ENCODE data around the gene RNF149. TPM values are rescaled to one million over a fixed set of nuclear protein-coding genes. Genes with fewer than 3 reads are reported as not detected.
"Not testable (repeated sequence)": the region's sequence is repeated elsewhere in the genome, so short reads cannot be mapped to it uniquely, and the experiment has no call there.

RNF149 gene
- 10 to 100 TPM; 16.8 to 44.7 (median 24.4) TPM for total RNA-seq

GRCh38 chr2:101308432-101309210, at the start of gene RNF149:
Gene RNF149 (minus strand): TSS chr2:101308701. CDS start chr2:101308588, 113 bp downstream.
- Histone ChIP-seq H3K4me1 (replicated peaks in 1 of 2) (peaks cover 18 to 20% of the 10 kb centered on the region in 2 donors), H3K27ac (peak within 1 kb of the TSS; percentile 22 to 66), H3K4me3 (peak within 1 kb of the TSS; percentile 55 to 95 (median 82))
- ATAC-seq (replicated peaks in 6 of 8): peak; percentile 73 to 94 (median 92)
- 0 to 69% (median 9%) methylated on average over 3 to 27 of the region's 76 CpGs; no CpG with 5 or more reads in 1 of the 10 experiments for WGBS, 10 experiments
- in situ Hi-C loops (cut with MboI; ENCODE audit: low pct_unique_long_range_greater_than_20kb in 2 of 9, low sequenced_read_pairs in 9 of 9, unreplicated experiment in 9 of 9): no loop called here

GRCh38 chr2:101357376-101357775, 48.9 kb upstream of the RNF149 start:
- no peak for ATAC-seq (replicated peaks in 6 of 8)
- Histone ChIP-seq H3K4me1 (replicated peaks in 1 of 2) (peaks cover 0 to 7% of the 10 kb centered on the region in 2 donors), H3K4me3 (no peak overlapping the region), H3K27ac (no peak overlapping the region)
- in situ Hi-C loops (cut with MboI; ENCODE audit: low pct_unique_long_range_greater_than_20kb in 2 of 9, low sequenced_read_pairs in 9 of 9, unreplicated experiment in 9 of 9): no loop called here

DNA sequence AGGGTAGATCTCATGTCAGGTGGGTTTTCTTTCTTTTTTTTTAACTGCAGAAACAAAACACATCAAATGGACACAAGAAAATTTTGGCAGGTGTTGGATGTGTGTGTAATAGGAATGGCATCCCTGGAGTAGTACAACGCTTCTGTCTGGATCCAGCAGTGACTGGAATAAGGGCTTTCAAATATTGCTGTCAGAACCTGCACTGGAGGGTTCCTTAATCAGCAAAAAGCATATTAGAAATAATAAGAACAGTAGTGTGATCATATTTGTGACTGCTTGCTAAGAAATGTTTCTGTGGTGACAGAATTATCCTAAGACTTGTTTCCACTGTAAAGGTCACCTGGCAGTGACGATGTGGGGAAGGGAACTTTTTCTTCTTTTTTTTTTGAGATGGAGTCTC, 48.0 kb upstream of the RNF149 start:
- no peak for ATAC-seq (replicated peaks in 6 of 8)
- Histone ChIP-seq H3K27ac (no peak overlapping the region), H3K4me3 (no peak overlapping the region), H3K4me1 (replicated peaks in 1 of 2) (peaks cover 0 to 7% of the 10 kb centered on the region in 2 donors)
- in situ Hi-C loops (cut with MboI; ENCODE audit: low pct_unique_long_range_greater_than_20kb in 2 of 9, low sequenced_read_pairs in 9 of 9, unreplicated experiment in 9 of 9): no loop called here
- 0 to 100% (median 86%) methylated on average over 1 to 2 of the region's 2 CpGs; no CpG with 5 or more reads in 4 of the 10 experiments for WGBS, 10 experiments

- Histone ChIP-seq H3K4me3 (no peak overlapping the region), H3K4me1 (replicated peaks in 1 of 2) (peaks cover 0 to 7% of the 10 kb centered on the region in 2 donors), H3K27ac (no peak overlapping the region)
- in situ Hi-C loops (cut with MboI; ENCODE audit: low pct_unique_long_range_greater_than_20kb in 2 of 9, low sequenced_read_pairs in 9 of 9, unreplicated experiment in 9 of 9): no loop called here
- 46 to 100% (median 80%) methylated on average over 1 to 6 of the region's 6 CpGs; no CpG with 5 or more reads in 5 of the 10 experiments for WGBS, 10 experiments
- no peak for ATAC-seq (replicated peaks in 6 of 8)
These were observed 47.6 kb upstream of the RNF149 start for GRCh38 chr2:101356055-101356454.

DNA sequence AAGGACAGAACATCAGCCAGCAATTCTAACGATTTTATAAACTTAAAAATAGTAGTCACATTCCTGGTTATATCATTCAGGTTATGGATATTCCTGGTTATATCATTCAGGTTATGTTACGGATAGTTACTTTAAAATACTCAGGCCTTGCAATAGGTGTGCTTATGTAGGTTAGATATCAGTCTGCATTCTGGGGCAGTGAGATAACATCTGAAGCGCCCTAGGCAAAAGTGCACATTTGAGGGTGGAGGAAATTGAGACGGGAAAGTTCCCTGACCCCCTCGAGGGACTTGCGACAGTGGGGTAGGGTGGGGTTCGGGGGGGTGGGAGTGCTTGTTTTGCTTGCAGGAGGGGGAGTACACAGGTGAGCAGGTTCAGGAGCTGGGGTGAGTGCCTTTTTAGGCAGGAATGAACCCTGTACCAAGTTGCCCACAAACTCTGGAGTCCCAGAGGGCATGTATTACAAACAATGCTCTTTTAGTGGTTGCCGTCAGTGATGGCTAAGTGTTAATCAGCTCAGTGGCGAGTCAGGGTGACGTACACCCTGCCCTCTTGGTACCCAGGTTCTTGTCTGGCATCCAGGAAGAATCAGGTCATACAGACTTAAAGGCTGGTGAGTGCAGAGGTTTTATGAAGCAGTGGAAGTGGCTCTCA, 47.0 kb upstream of the RNF149 start:
- Histone ChIP-seq H3K4me1 (replicated peaks in 1 of 2) (peaks cover 0 to 7% of the 10 kb centered on the region in 2 donors), H3K4me3 (no peak overlapping the region), H3K27ac (no peak overlapping the region)
- no peak for ATAC-seq (replicated peaks in 6 of 8)
- WGBS, 10 experiments: 38 to 100% (median 67%) methylated on average over 1 to 6 of the region's 10 CpGs; no CpG with 5 or more reads in 1 of the 10 experiments
- in situ Hi-C loops (cut with MboI; ENCODE audit: low pct_unique_long_range_greater_than_20kb in 2 of 9, low sequenced_read_pairs in 9 of 9, unreplicated experiment in 9 of 9): no loop called here

DNA sequence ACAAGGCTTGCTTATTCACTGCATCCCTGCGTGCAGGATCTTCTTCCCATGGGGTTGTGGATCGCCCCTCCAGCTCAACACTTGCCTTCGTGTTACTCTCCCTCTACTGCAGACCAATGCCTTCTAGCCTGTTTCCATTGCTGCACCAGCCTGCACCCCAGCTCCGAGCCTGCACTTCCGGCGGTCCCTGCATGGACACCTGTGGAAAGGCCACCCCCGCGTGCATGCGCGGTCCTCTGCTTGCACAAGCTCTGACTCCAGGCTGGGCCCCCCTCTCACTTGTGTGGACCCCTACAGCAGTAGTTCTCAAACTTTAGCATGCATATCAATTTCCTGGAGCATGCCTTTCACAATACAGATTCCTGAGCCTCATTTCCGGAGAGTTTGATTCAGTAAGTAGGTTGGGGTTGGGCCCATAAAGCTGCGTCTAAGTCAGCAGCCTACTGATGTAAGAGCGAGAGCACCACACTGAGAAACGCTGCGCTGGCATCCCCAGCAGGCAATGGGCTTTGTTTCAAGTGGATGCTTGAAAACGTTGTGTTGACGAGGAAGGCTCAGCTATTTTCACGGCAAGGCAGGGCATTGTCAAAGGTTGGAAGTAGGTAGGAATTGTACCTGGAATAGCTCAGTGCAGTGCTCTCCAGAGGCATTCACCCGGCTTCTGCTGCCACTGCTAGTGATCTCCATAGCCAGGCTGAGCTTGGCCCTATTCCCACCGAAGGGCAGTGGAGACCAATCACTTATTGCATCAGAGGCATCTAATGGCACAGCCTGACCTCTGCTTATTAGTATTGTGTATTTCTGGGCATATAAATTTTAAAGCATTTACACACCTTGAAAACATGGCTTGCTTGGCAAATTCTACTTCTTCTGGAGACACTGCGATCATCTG, 46.2 kb upstream of the RNF149 start:
- WGBS, 10 experiments: 72 to 100% (median 85%) methylated on average over 5 to 16 of the region's 21 CpGs
- in situ Hi-C loops (cut with MboI; ENCODE audit: low pct_unique_long_range_greater_than_20kb in 2 of 9, low sequenced_read_pairs in 9 of 9, unreplicated experiment in 9 of 9): no loop called here
- ATAC-seq (replicated peaks in 6 of 8): no peak
- Histone ChIP-seq H3K4me1 (replicated peaks in 1 of 2) (peaks cover 0 to under 1% of the 10 kb centered on the region in 2 donors), H3K4me3 (no peak overlapping the region), H3K27ac (no peak overlapping the region)

GRCh38 chr2:101352631-101353030, 44.1 kb upstream of the RNF149 start:
- WGBS, 10 experiments: 73 to 100% (median 92%) methylated on average over 1 to 3 of the region's 4 CpGs; no CpG with 5 or more reads in 3 of the 10 experiments
- ATAC-seq (replicated peaks in 6 of 8); H3K4me3 ChIP-seq; H3K27ac ChIP-seq; in situ Hi-C loops (cut with MboI; ENCODE audit: low pct_unique_long_range_greater_than_20kb in 2 of 9, low sequenced_read_pairs in 9 of 9, unreplicated experiment in 9 of 9); H3K4me1 ChIP-seq (replicated peaks in 1 of 2): not testable (repeated sequence)

DNA sequence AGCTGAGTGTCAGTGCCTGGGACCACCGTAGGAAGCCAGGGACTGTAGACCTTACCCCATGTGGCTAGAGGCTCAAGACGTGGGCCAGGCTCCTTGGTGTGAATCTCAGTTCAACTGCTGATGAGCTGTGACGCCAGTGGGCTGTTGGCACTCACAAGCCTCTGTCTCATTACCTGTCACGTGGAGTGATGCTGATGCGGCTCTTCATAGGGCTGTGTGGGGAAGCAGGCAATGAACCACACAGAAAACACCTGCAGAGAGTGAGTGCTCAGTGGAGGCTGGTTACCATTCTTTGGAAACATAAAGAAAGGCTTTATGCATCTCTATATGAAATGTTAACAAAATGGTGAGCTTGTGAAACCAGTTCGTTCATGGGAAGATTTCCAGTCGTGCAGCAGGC, 42.7 kb upstream of the RNF149 start:
- H3K4me3 ChIP-seq: no peak overlapping the region
- WGBS, 10 experiments: 14 to 100% (median 77%) methylated on average over 1 to 5 of the region's 7 CpGs; no CpG with 5 or more reads in 4 of the 10 experiments
- in situ Hi-C loops (cut with MboI; ENCODE audit: low pct_unique_long_range_greater_than_20kb in 2 of 9, low sequenced_read_pairs in 9 of 9, unreplicated experiment in 9 of 9): no loop called here
- no peak for ATAC-seq (replicated peaks in 6 of 8)
- no peaks in the 10 kb centered on the region for H3K4me1 ChIP-seq (replicated peaks in 1 of 2)
- H3K27ac ChIP-seq: no peak overlapping the region

GRCh38 chr2:101349893-101350662, 41.6 kb upstream of the RNF149 start:
- WGBS, 10 experiments: 24 to 100% (median 71%) methylated on average over 1 to 4 of the region's 7 CpGs
- no peak overlapping the region for H3K27ac ChIP-seq
- H3K4me1 ChIP-seq (replicated peaks in 1 of 2): no peaks in the 10 kb centered on the region
- peak; percentile 29 to 72 (median 56) for ATAC-seq (replicated peaks in 6 of 8)
- in situ Hi-C loops (cut with MboI; ENCODE audit: low pct_unique_long_range_greater_than_20kb in 2 of 9, low sequenced_read_pairs in 9 of 9, unreplicated experiment in 9 of 9): loop anchor here in 1 of 9 experiments (25.0 kb wide), 1 partner anchor 487 kb away; no protein-coding TSS in a partner anchor
- no peak overlapping the region for H3K4me3 ChIP-seq

GRCh38 chr2:101348883-101349282, 40.4 kb upstream of the RNF149 start:
- Histone ChIP-seq H3K27ac (no peak overlapping the region), H3K4me3 (no peak overlapping the region), H3K4me1 (replicated peaks in 1 of 2) (peaks cover 0 to 3% of the 10 kb centered on the region in 2 donors)
- whole genome bisulfite sequencing, 10 experiments: 80 to 100% (median 100%) methylated on average over 1 of the region's 1 CpG; no CpG with 5 or more reads in 2 of the 10 experiments
- no peak for ATAC-seq (replicated peaks in 6 of 8)
- in situ Hi-C loops (cut with MboI; ENCODE audit: low pct_unique_long_range_greater_than_20kb in 2 of 9, low sequenced_read_pairs in 9 of 9, unreplicated experiment in 9 of 9): loop anchor here in 1 of 9 experiments (25.0 kb wide), 1 partner anchor 488 kb away; no protein-coding TSS in a partner anchor

- H3K4me3 ChIP-seq: no peak overlapping the region
- WGBS, 10 experiments: 88 to 100% (median 97%) methylated on average over 1 to 3 of the region's 3 CpGs; no CpG with 5 or more reads in 2 of the 10 experiments
- in situ Hi-C loops (cut with MboI; ENCODE audit: low pct_unique_long_range_greater_than_20kb in 2 of 9, low sequenced_read_pairs in 9 of 9, unreplicated experiment in 9 of 9): loop anchor here in 1 of 9 experiments (25.0 kb wide), 1 partner anchor 490 kb away; no protein-coding TSS in a partner anchor
These were observed 38.4 kb upstream of the RNF149 start for GRCh38 chr2:101346909-101347308.

GRCh38 chr2:101344137-101344536, 35.6 kb upstream of the RNF149 start:
- H3K4me1 ChIP-seq (replicated peaks in 1 of 2): peaks cover 0 to 4% of the 10 kb centered on the region in 2 donors
- no peak overlapping the region for H3K27ac ChIP-seq
- ATAC-seq (replicated peaks in 6 of 8): peak in 5 of 8 experiments; percentile 38 to 81 (median 72)
- H3K4me3 ChIP-seq: no peak overlapping the region
- WGBS, 10 experiments: 17 to 88% (median 49%) methylated on average over 1 to 5 of the region's 5 CpGs; no CpG with 5 or more reads in 5 of the 10 experiments
- in situ Hi-C loops (cut with MboI; ENCODE audit: low pct_unique_long_range_greater_than_20kb in 2 of 9, low sequenced_read_pairs in 9 of 9, unreplicated experiment in 9 of 9): loop anchor here in 1 of 9 experiments (25.0 kb wide), 1 partner anchor 493 kb away; no protein-coding TSS in a partner anchor

More at GRCh38 chr2:101346909-101347308, 38.4 kb upstream of the RNF149 start:
- no peak overlapping the region for H3K27ac ChIP-seq
- no peak for ATAC-seq (replicated peaks in 6 of 8)
- peaks cover 0 to 4% of the 10 kb centered on the region in 2 donors for H3K4me1 ChIP-seq (replicated peaks in 1 of 2)

All from motor neuron (in vitro differentiated cells).